Mononuclear cell (primary cell): ENCODE measurements around the gene MGAT3. TPM values are rescaled to one million over a fixed set of nuclear protein-coding genes. Genes with fewer than 3 reads are reported as not detected.

Source experiments
- total RNA-seq: library from RNA; depleted of rRNA; stranded (reverse); fragments of >200 nt; gene quantifications from one replicate; pipeline ENCODE4 v1.2.3, GENCODE V29; 2012

The MGAT3 gene
- total RNA-seq, 1 donor, result 0.21 TPM

Other genes with a start within 250 kb of the MGAT3 start
- gene PDGFB, start 212.0 kb upstream of the MGAT3 start, total RNA-seq, result 1.2 TPM
- 4,267 TPM for gene RPL3, start 137.4 kb upstream of the MGAT3 start, total RNA-seq
- gene SYNGR1, start 107.0 kb upstream of the MGAT3 start, total RNA-seq, result 6.5 TPM
- 9.1 TPM for gene TAB1, start 57.2 kb upstream of the MGAT3 start, total RNA-seq
- 26.4 TPM for gene MIEF1, start 45.3 kb downstream of the MGAT3 start, total RNA-seq
- gene ATF4, start 63.5 kb downstream of the MGAT3 start, total RNA-seq, result 274 TPM
- gene RPS19BP1, start 75.7 kb downstream of the MGAT3 start, total RNA-seq, result 49.2 TPM
- gene CACNA1I, start 113.7 kb downstream of the MGAT3 start, total RNA-seq, result 8.0 TPM